B cell (primary cell): Measurements from ENCODE around the gene C10orf53. TPM values are rescaled to one million over a fixed set of nuclear protein-coding genes. Genes with fewer than 3 reads are reported as not detected.

Experiments used
- ATAC-seq: fragments of 200-7000 bp; cut with Tn5 transposase; one replicate; pipeline ENCODE4 v1.10.0; 2021; ENCODE audit warnings: low read depth, mild to moderate bottlenecking, moderate number of reproducible peaks, moderate library complexity
- CTCF ChIA-PET: fragments of 350-600 bp; sonication (Branson Sonifier 250); formaldehyde crosslinking; loops from one replicate; lab custom pipeline; 2021; ENCODE audit warnings: antibody characterized with exemption, inconsistent platforms; lab: Charles Lee
- POLR2A ChIA-PET: fragments of 350-600 bp; sonication (Branson Sonifier 250); formaldehyde crosslinking; loops from one replicate; lab custom pipeline; 2021; ENCODE audit warnings: antibody characterized with exemption; lab: Charles Lee
- DNase-seq: peaks from one replicate; pipeline ENCODE4 v3.0.0; 2013
- H2AFZ ChIP-seq: 2 replicates; pipeline ENCODE4 v1.6.1; 2012; ENCODE audit warnings: mild to moderate bottlenecking, low read depth, low read length; ENCODE audit not compliant: insufficient read depth, poor library complexity, severe bottlenecking
- H3K27ac ChIP-seq, 2 donors: 1 replicate in 1 of 2; 2 replicates in 1 of 2; pipeline ENCODE4 v1.5.1; 2012 to 2013; ENCODE audit warnings: low read length in 2 of 2, mild to moderate bottlenecking in 2 of 2, moderate library complexity in 1 of 2
- H3K27me3 ChIP-seq, 4 experiments: fragments of 200-600 bp in 1 of 4; sonication (generic) in 1 of 4; replicated peaks in 1 of 4; 1 replicate in 2 of 4; 2 replicates in 2 of 4; pipeline versions ENCODE4 v1.6.1 to v1.7.0; 2013 to 2016; ENCODE audit warnings: low read length in 3 of 4, mild to moderate bottlenecking in 2 of 4, mixed read lengths in 1 of 4, moderate library complexity in 1 of 4; ENCODE audit not compliant: insufficient read depth in 4 of 4, control insufficient read depth in 3 of 4; ENCODE audit errors: control extremely low read depth in 1 of 4
- H3K36me3 ChIP-seq, 2 experiments: replicated peaks in 1 of 2; 1 replicate in 1 of 2; 2 replicates in 1 of 2; pipeline versions ENCODE4 v1.6.1 to v1.7.1; 2013; ENCODE audit warnings: low read length in 1 of 2; ENCODE audit not compliant: insufficient read depth in 2 of 2, control insufficient read depth in 1 of 2; ENCODE audit errors: control extremely low read depth in 1 of 2, extremely low read depth in 1 of 2
- H3K4me1 ChIP-seq, 2 donors: fragments of 200-600 bp in 1 of 2; sonication (generic) in 1 of 2; 1 replicate in 1 of 2; 2 replicates in 1 of 2; pipeline versions ENCODE4 v1.5.1 to v1.6.1; 2013 to 2017; ENCODE audit warnings: low read length in 2 of 2; ENCODE audit not compliant: control insufficient read depth in 2 of 2, insufficient read depth in 2 of 2
- H3K4me2 ChIP-seq: replicated peaks from 2 replicates; pipeline ENCODE3; 2012; ENCODE audit warnings: mild to moderate bottlenecking, low read depth, low read length; ENCODE audit not compliant: poor library complexity, severe bottlenecking
- H3K4me3 ChIP-seq, 5 experiments: fragments of 200-600 bp in 1 of 5; sonication (generic) in 1 of 5; 1 replicate in 3 of 5; 2 replicates in 2 of 5; pipeline versions ENCODE4 v1.5.1 to v1.7.0; 2011 to 2016; ENCODE audit warnings: low read length in 4 of 5, mild to moderate bottlenecking in 4 of 5, low read depth in 2 of 5, control low read depth in 1 of 5, moderate library complexity in 1 of 5; ENCODE audit not compliant: insufficient read depth in 1 of 5; ENCODE audit errors: control extremely low read depth in 1 of 5, extremely low read depth in 1 of 5
- H3K79me2 ChIP-seq: fragments of 200-600 bp; sonication (generic); one replicate; pipeline ENCODE4 v1.6.0; 2016; ENCODE audit warnings: low read length; ENCODE audit not compliant: control insufficient read depth, insufficient read depth
- H3K9ac ChIP-seq: fragments of 200-600 bp; sonication (generic); 2 replicates; pipeline ENCODE4 v1.6.1; 2017; ENCODE audit warnings: mild to moderate bottlenecking, low read length, moderate library complexity
- H3K9me3 ChIP-seq, 3 donors: one replicate each; pipeline versions ENCODE4 v1.6.1 to v1.7.1; 2013; ENCODE audit warnings: low read length in 2 of 3; ENCODE audit not compliant: control insufficient read depth in 2 of 3, insufficient read depth in 1 of 3; ENCODE audit errors: control extremely low read depth in 1 of 3
- H4K20me1 ChIP-seq: 2 replicates; pipeline ENCODE4 v1.6.0; 2012; ENCODE audit warnings: mild to moderate bottlenecking, low read length; ENCODE audit not compliant: insufficient read depth, control insufficient read depth, poor library complexity, severe bottlenecking
- H3K27ac Mint-ChIP-seq: one replicate; pipeline ENCODE4 v1.8.0; 2021; ENCODE audit warnings: mixed read lengths
- H3K27me3 Mint-ChIP-seq: one replicate; pipeline ENCODE4 v1.8.0; 2021; ENCODE audit warnings: mixed read lengths
- H3K4me1 Mint-ChIP-seq: one replicate; pipeline ENCODE4 v1.8.0; 2021; ENCODE audit warnings: mixed read lengths
- H3K4me3 Mint-ChIP-seq: one replicate; pipeline ENCODE4 v1.8.0; 2021; ENCODE audit warnings: mixed read lengths
- H3K9me3 Mint-ChIP-seq: one replicate; pipeline ENCODE4 v1.8.0; 2022; ENCODE audit warnings: mixed read lengths; ENCODE audit not compliant: insufficient read depth
- CTCF ChIP-seq: fragments of 200-600 bp; IDR thresholded peaks from one replicate; pipeline ENCODE4 v1.8.0; 2022; ENCODE audit warnings: antibody characterized with exemption, mild to moderate bottlenecking
- EZH2 ChIP-seq: IDR thresholded peaks from 2 replicates; pipeline ENCODE4 v1.6.1; 2012; ENCODE audit warnings: borderline replicate concordance, low read depth, mild to moderate bottlenecking, moderate library complexity, low read length; ENCODE audit not compliant: insufficient read depth, poor library complexity, severe bottlenecking
- WGBS: methylation state at CpG from one replicate; pipeline ENCODE4 v1.1.5; 2013; ENCODE audit warnings: missing lambda C conversion rate; ENCODE audit not compliant: insufficient coverage; 5-methylcytosine and 5-hydroxymethylcytosine counted together
- intact Hi-C: fragments of 100-400 bp; cut with micrococcal nuclease; formaldehyde crosslinking; loops from one replicate; pipeline ENCODE4 v1.10.0; 2022
- polyA plus RNA-seq: library from polyadenylated mRNA; depleted of rRNA; stranded (reverse); fragments of >200 nt; gene quantifications from 2 replicates; pipeline ENCODE4 v1.2.3, GENCODE V29; 2012
- total RNA-seq, 2 donors: library from RNA; stranded (reverse); fragments of 120-200 nt in 1 of 2; gene quantifications; 1 replicate in 1 of 2; 2 replicates in 1 of 2; pipeline versions ENCODE4 v1.2.3 to v1.2.4, GENCODE V29; 2013 to 2022

Gene C10orf53
- total and polyA plus RNA-seq, 2 donors (not counting 1 experiment from before 2014, with no cell fraction given), result not detected

GRCh38 chr10:49655099-49655498 is 24.4 kb upstream of the C10orf53 start:
- ATAC-seq (no peak), DNase-seq (no peak)
- H3K79me2 ChIP-seq, result no peaks in the 10 kb centered on the region
- H2AFZ ChIP-seq, result no peak overlapping the region
- H3K4me1 ChIP-seq, result no peaks in the 10 kb centered on the region
- ChIA-PET POLR2A (no interaction called here), CTCF (no interaction called here)
- no peak overlapping the region for H3K4me2 ChIP-seq
- H3K4me3 ChIP-seq, result no peak overlapping the region
- H3K36me3 ChIP-seq, result no peaks in the 10 kb centered on the region
- H3K9me3 ChIP-seq, result peaks cover 0 to 14% (median 0%) of the 10 kb centered on the region in 3 donors
- no peaks in the 10 kb centered on the region for H3K27me3 ChIP-seq
- Mint-ChIP-seq H3K27me3 (peaks cover 14% of the 10 kb centered on the region), H3K4me3 (no peak overlapping the region), H3K27ac (no peak overlapping the region), H3K9me3 (peaks cover 3% of the 10 kb centered on the region), H3K4me1 (peaks cover 3% of the 10 kb centered on the region)
- no peak overlapping the region for H3K9ac ChIP-seq
- TF ChIP-seq CTCF (no peak), EZH2 (no peak)
- H4K20me1 ChIP-seq, result no peaks in the 10 kb centered on the region
- WGBS, result 70% methylated on average over 18 of the region's 18 CpGs
- H3K27ac ChIP-seq, result no peak overlapping the region
- intact Hi-C loops, result no loop called here

DNA sequence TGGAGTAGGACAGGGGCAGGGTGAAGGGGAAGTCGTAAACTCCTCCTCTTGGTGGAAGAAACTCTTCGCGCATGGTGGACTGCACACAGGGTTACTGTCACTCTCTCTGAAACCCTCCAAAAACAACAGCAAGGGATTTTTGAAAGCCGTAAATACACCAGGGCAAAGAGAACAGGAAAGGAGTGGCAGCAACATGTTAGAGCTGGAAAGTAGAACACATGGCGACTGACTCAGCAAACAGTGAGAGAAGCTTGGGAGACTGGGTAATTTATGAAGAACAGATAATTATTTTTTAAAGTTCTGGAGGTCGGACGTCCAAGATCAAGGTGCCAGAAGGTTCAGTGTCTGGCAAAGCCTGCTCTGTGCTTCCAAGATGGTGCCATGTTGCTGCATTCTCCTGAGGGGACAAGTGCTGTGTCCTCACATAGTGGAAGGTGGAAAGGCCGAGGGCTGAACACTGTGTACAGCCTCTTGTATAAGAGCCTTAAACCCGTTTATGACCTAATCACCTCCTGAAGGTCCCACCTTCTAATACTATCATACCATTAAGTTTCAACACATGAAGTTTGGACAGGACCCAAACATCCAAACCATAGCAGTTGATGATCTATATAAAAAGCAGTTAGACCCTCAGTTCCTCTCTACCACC is 22.5 kb upstream of the C10orf53 start:
- ChIA-PET CTCF (no interaction called here), POLR2A (no interaction called here)
- H4K20me1 ChIP-seq, result no peaks in the 10 kb centered on the region
- ATAC-seq, result no peak
- H3K36me3 ChIP-seq, result no peaks in the 10 kb centered on the region
- TF ChIP-seq CTCF (no peak), EZH2 (no peak)
- no peaks in the 10 kb centered on the region for H3K4me1 ChIP-seq
- no peak overlapping the region for H3K4me3 ChIP-seq
- Mint-ChIP-seq H3K27ac (no peak overlapping the region), H3K27me3 (peaks cover 7% of the 10 kb centered on the region), H3K4me1 (no peaks in the 10 kb centered on the region), H3K9me3 (peaks cover 3% of the 10 kb centered on the region), H3K4me3 (no peak overlapping the region)
- H2AFZ ChIP-seq, result no peak overlapping the region
- H3K27ac ChIP-seq, result no peak overlapping the region
- no peak overlapping the region for H3K9ac ChIP-seq
- intact Hi-C loops, result no loop called here
- H3K9me3 ChIP-seq, result peaks cover 0 to 16% (median 0%) of the 10 kb centered on the region in 3 donors
- 90% methylated on average over 3 of the region's 9 CpGs for WGBS
- no peak for DNase-seq
- no peaks in the 10 kb centered on the region for H3K27me3 ChIP-seq
- no peak overlapping the region for H3K4me2 ChIP-seq
- no peaks in the 10 kb centered on the region for H3K79me2 ChIP-seq
